ENCODE data around the gene DOHH.

- no peak for TF ChIP-seq CTCF (conservative IDR thresholded peaks at IDR 0.05 in 1 of 2, IDR thresholded peaks at IDR 0.05 in 1 of 2; ENCODE audit: extremely low read depth in 1 of 2, insufficient read depth in 1 of 2, low read depth in 1 of 2, low read length in 2 of 2)
- TF ChIP-seq EZH2 (IDR thresholded peaks at IDR 0.05; ENCODE audit: borderline replicate concordance, low read length), result no peak
Observed at GRCh38 chr19:3470500-3471128, 29.9 kb downstream of the DOHH start.
